Tibial artery (tissue), 4 donors: ENCODE results near the gene CMKLR1.

Experiments
- DNase-seq, 2 donors: peaks; one replicate each; pipeline ENCODE4 v3.0.0-alpha.2; 2019
- H3K27ac ChIP-seq, 2 donors: fragments of 200-600 bp; sonication (generic) in 1 of 2; 1 replicate in 1 of 2; 2 replicates in 1 of 2; pipeline ENCODE4 v1.5.1; 2018 to 2019; ENCODE audit warnings: mild to moderate bottlenecking in 1 of 2
- H3K27me3 ChIP-seq, 2 donors: fragments of 200-600 bp; sonication (generic) in 1 of 2; one replicate each; pipeline versions ENCODE4 v1.5.1 to v1.6.0; 2016 to 2019
- H3K36me3 ChIP-seq, 3 donors: fragments of 200-600 bp; sonication (generic) in 2 of 3; one replicate each; pipeline ENCODE4 v1.5.1; 2016 to 2019; ENCODE audit warnings: mild to moderate bottlenecking in 2 of 3
- H3K4me1 ChIP-seq, 4 donors: fragments of 200-600 bp; sonication (generic) in 2 of 4; 1 replicate in 3 of 4; 2 replicates in 1 of 4; pipeline ENCODE4 v1.5.1; 2016 to 2019
- H3K4me3 ChIP-seq, 2 donors: fragments of 200-600 bp; sonication (generic) in 1 of 2; 1 replicate in 1 of 2; 2 replicates in 1 of 2; pipeline ENCODE4 v1.5.1; 2018 to 2019; ENCODE audit warnings: mild to moderate bottlenecking in 2 of 2
- H3K9me3 ChIP-seq, 3 donors: fragments of 200-600 bp; sonication (generic) in 1 of 3; one replicate each; pipeline ENCODE4 v1.5.1; 2016 to 2019
- CTCF ChIP-seq, 2 experiments: fragments of 200-600 bp in 1 of 2; fragments of 450-650 bp in 1 of 2; IDR thresholded peaks; one replicate each; pipeline ENCODE4 v1.5.1; 2017 to 2019; ENCODE audit warnings: antibody characterized with exemption in 2 of 2, mild to moderate bottlenecking in 1 of 2, moderate library complexity in 1 of 2
- intact Hi-C: fragments of 100-400 bp; cut with DNase I; formaldehyde crosslinking; loops from one replicate; pipeline ENCODE4 v1.15.0; 2023; ENCODE audit warnings: low total_unique reads

CMKLR1 gene

DNA sequence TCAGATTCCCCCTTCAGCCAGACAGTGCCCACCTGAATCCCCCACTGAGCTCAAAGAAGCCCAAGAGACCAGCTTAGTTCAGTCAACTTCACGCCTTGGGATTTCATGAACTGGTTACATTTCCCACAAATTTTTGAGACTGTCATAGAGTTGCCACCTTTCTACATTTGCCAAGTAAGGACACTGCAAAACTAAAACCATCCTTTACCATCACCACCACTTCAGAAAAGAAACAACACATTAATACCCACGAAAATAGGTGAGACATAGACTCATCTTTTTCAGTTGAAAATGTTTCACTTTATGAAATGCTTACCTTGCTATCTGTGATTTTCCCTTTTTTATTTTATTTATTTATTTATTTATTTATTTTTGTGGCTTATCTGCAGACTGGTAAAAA, 16.1 kb downstream of the CMKLR1 start:
- Histone ChIP-seq H3K27me3 (no peaks in the 10 kb centered on the region), H3K36me3 (no peaks in the 10 kb centered on the region), H3K9me3 (no peaks in the 10 kb centered on the region), H3K4me3 (no peak overlapping the region), H3K4me1 (peaks cover 0 to 87% (median 32%) of the 10 kb centered on the region in 4 donors), H3K27ac (peak overlapping the region in 1 of 2 donors; percentile 16)
- TF ChIP-seq CTCF (IDR thresholded peaks at IDR 0.05) = no peak
- DNase-seq = no peak
- intact Hi-C loops = no loop called here

DNA sequence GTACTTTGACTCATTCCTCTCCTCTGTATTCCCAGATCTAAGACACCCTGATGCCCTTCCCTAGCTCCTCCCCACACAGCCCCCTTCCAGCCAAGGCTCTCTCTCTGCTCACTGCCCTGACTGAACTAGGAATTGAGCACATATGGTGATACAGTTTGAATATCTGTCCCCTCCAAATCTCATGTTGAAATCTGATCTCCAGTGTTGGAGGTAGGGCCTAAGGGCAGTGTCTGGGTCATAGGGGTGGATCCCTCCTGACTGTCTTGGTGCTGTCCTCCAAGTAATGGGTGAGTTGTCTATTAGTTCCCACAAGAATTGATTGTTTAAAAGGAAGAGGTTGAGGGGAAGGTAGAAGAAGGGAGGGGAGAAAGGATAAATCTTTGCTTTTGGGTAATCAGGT, 17.4 kb downstream of the CMKLR1 start:
- H3K27ac ChIP-seq = peak overlapping the region in 1 of 2 donors; percentile 3
- H3K4me3 ChIP-seq = no peak overlapping the region
- peaks cover 0 to 78% (median 25%) of the 10 kb centered on the region in 4 donors for H3K4me1 ChIP-seq
- no peaks in the 10 kb centered on the region for H3K36me3 ChIP-seq
- DNase-seq = no peak
- no peaks in the 10 kb centered on the region for H3K9me3 ChIP-seq
- intact Hi-C loops = no loop called here
- TF ChIP-seq CTCF (IDR thresholded peaks at IDR 0.05) = no peak
- H3K27me3 ChIP-seq = no peaks in the 10 kb centered on the region

GRCh38 chr12:108320507-108321293, 18.4 kb downstream of the CMKLR1 start:
- DNase-seq = no peak
- TF ChIP-seq CTCF (IDR thresholded peaks at IDR 0.05) = no peak
- H3K4me1 ChIP-seq = peaks cover 0 to 80% (median 31%) of the 10 kb centered on the region in 4 donors
- H3K27me3 ChIP-seq = no peaks in the 10 kb centered on the region
- H3K4me3 ChIP-seq = no peak overlapping the region
- intact Hi-C loops = no loop called here
- peak overlapping the region; percentile 21 to 24 for H3K27ac ChIP-seq
- H3K36me3 ChIP-seq = no peaks in the 10 kb centered on the region
- no peaks in the 10 kb centered on the region for H3K9me3 ChIP-seq

DNA sequence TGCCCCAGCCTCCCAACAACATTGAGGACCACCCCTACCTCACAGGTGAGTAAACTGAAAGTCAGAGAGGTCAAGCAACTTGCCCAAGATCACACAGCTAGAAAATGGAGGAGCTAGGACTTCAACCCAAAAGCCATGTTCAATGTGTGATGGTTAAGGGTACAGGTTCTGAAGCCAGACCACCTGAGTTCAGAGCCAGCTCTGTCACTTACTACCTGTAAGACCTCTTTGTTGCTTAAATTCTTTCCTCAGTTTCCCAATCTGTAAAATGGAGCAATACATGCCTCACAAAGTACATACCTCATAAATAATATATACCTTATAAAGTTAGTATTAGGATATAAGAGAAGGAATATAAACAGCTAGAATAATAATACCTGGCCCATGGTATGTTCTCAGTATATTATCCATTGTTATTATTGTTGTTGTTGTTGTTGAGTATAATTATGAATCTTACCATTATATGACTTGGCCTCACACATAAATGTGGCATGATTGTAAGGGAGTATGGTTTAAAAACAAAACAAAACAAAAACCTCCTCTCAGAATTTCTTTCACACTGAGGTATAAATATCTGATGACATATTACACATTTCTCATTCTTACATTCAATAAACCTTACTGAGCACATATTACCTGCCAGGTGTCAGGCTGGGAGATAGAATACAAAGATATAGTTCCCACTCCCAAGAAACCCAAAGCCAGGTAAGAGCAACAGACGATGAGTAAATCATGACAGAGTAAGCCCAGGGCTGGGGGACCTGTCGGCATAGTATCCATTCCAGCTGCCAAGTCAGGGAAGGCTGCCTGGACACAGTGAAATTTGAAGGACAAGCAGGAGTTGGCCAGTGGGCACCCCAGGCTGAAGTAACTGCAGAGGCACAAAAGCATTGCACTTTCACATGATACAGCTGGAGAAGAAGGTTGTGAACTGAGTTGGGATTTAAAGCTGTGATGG, 19.6 kb downstream of the CMKLR1 start:
- Histone ChIP-seq H3K4me1 (peaks cover 0 to 71% (median 24%) of the 10 kb centered on the region in 4 donors), H3K36me3 (no peaks in the 10 kb centered on the region), H3K27me3 (no peaks in the 10 kb centered on the region), H3K4me3 (no peak overlapping the region), H3K9me3 (no peaks in the 10 kb centered on the region), H3K27ac (peak overlapping the region; percentile 24 to 50)
- TF ChIP-seq CTCF (IDR thresholded peaks at IDR 0.05) = no peak
- no peak for DNase-seq
- intact Hi-C loops = no loop called here

DNA sequence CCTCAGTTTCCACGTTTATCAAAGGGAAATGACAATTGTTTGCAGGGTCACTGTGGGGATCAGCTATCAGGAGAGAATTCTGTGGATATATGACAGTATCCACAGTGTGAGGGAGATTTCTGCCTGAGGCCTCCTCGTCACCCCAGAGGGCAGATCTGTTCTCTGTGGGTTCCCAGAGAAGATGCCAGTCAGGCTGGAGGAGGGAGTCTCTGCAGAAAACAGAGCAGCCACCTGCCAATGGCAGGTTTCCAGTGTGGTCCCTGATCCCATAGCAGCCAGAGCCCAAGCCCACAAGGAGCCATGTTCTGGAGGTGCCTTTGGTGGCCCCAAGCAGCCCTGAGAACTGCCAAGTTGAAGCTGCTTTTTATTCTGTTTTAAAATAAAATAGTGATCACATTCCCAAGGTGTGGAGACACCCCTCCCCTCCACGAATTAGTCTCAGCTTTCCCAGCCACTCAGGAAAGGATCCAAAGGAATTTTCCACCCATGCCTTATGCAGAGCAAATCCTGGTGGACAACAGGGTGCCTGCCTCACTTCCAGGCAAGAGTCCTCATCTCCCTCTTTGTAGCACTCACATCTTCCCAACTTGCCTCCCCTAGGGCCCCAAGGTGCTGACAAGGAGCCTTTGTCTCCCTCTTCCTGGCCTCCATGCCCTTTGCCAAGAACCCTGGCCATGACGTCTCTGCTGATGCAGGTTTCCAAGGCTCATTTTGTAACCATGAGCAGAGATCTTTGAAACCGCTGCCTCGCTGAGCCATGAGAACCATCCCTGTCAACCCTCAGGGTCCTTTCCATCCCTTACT, 20.4 kb downstream of the CMKLR1 start:
- Histone ChIP-seq H3K27ac (peak overlapping the region; percentile 24 to 50), H3K9me3 (no peaks in the 10 kb centered on the region), H3K27me3 (no peaks in the 10 kb centered on the region), H3K4me3 (no peak overlapping the region), H3K36me3 (no peaks in the 10 kb centered on the region), H3K4me1 (peaks cover 0 to 71% (median 23%) of the 10 kb centered on the region in 4 donors)
- intact Hi-C loops = no loop called here
- DNase-seq = no peak
- TF ChIP-seq CTCF (IDR thresholded peaks at IDR 0.05) = no peak
